ENCODE measurements around the gene DHX30. TPM values are rescaled to one million over a fixed set of nuclear protein-coding genes. Genes with fewer than 3 reads are reported as not detected.
A peak's percentile ranks its signal among the peaks of the same experiment; 100 is the strongest.

Gene DHX30
- total RNA-seq, 1 donor from 2014 or later: 62.0 TPM

DNA sequence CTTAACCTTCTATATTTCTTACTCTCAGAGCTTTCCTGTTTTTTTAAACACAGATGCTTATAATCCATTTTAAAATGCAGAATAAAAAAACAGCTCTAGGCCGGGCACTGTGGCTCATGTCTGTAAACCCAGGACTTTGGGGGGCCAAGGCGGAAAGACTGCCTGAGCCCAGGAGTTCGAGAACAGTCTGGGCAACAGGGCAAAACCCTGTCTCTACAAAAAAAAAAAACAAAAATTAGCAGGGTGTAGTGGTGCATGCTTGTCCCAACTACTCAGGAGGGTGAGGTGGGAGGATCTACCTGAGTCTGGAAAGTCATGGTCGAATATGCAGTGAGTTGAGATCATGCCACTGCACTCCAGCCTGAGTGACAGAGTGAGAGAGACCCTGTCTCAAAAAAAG is 36.8 kb upstream of the DHX30 start:
- no peak overlapping the region for H3K27ac ChIP-seq
- H3K4me1 ChIP-seq: no peaks in the 10 kb centered on the region
- no peaks in the 10 kb centered on the region for H3K27me3 ChIP-seq
- no peaks in the 10 kb centered on the region for H3K9me3 ChIP-seq
- H3K4me3 ChIP-seq: no peak overlapping the region
- intact Hi-C loops (cut with DNase I): no loop called here
- peaks cover 28% of the 10 kb centered on the region for H3K36me3 ChIP-seq
- no peak for DNase-seq
- TF ChIP-seq, protein P1, sequence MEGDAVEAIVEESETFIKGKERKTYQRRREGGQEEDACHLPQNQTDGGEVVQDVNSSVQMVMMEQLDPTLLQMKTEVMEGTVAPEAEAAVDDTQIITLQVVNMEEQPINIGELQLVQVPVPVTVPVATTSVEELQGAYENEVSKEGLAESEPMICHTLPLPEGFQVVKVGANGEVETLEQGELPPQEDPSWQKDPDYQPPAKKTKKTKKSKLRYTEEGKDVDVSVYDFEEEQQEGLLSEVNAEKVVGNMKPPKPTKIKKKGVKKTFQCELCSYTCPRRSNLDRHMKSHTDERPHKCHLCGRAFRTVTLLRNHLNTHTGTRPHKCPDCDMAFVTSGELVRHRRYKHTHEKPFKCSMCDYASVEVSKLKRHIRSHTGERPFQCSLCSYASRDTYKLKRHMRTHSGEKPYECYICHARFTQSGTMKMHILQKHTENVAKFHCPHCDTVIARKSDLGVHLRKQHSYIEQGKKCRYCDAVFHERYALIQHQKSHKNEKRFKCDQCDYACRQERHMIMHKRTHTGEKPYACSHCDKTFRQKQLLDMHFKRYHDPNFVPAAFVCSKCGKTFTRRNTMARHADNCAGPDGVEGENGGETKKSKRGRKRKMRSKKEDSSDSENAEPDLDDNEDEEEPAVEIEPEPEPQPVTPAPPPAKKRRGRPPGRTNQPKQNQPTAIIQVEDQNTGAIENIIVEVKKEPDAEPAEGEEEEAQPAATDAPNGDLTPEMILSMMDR (IDR thresholded peaks at IDR 0.05): no peak
- no peak for ATAC-seq

DNA sequence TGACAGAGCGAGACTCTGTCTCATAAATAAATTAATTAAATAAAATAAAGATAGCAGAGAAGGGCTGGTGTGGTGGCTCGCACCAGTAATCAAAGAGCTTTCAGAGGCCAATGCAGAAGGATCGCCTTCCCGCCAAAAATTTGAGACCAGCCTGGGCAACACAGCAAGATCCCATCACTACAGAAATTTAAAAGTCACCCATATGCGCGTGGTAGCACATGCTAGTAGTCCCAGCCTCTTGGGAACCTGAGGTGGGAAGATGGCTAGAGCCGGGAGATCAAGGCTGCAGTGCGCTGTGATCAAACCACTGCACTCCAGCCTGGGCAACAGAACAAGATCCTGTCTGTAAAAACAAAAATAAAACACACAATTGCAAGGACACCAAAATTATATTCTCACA is 30.9 kb upstream of the DHX30 start:
- no peak for ATAC-seq
- intact Hi-C loops (cut with DNase I): no loop called here
- Histone ChIP-seq H3K9me3 (no peaks in the 10 kb centered on the region), H3K27me3 (no peaks in the 10 kb centered on the region), H3K4me1 (no peaks in the 10 kb centered on the region), H3K27ac (no peak overlapping the region), H3K4me3 (no peak overlapping the region), H3K36me3 (peaks cover 32% of the 10 kb centered on the region)
- TF ChIP-seq, protein P1 (IDR thresholded peaks at IDR 0.05): no peak
- DNase-seq: no peak

DNA sequence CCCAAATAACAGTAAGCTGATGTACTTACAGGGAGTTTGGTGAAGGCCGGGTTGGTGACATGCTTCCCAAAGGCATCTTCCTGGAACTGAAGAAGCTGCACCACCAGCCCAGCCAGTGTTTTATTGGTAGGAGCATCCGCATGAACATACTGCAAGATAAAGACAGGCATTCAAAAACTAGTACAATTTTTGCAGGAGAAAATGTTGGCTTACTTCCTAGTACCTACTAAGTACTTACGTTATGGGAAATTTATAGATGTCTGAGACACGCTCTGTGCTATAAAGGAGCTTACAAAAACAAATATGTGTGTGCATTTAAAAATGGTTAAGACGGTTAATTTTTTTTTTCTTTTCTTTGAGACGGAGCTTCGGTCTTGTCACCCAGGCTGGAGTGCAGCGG is 30.1 kb upstream of the DHX30 start:
- Histone ChIP-seq H3K27ac (no peak overlapping the region), H3K36me3 (peaks cover 32% of the 10 kb centered on the region), H3K4me1 (no peaks in the 10 kb centered on the region), H3K9me3 (no peaks in the 10 kb centered on the region), H3K27me3 (no peaks in the 10 kb centered on the region), H3K4me3 (no peak overlapping the region)
- no peak for DNase-seq
- no peak for ATAC-seq
- intact Hi-C loops (cut with DNase I): no loop called here
- TF ChIP-seq, protein P1 (IDR thresholded peaks at IDR 0.05): no peak

DNA sequence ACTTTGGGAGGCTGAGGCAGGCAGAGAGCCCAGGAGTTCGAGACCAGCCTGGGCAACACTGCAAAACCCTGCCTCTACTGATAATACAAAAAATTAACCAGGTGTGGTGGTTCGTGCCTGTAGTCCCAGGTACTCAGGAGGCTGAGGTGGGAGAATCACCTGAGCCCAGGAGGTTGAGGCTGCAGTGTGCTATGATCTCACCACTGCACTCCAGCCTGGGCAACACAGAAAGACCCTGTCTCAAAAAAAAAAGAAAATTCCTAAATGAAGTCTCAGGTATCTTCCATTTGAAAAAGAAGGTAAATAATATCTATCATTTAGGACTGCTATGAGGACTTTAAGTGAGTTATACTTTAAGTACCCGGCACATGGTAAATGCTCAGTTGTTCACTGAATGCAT is 24.2 kb upstream of the DHX30 start:
- Histone ChIP-seq H3K36me3 (no peaks in the 10 kb centered on the region), H3K9me3 (no peaks in the 10 kb centered on the region), H3K4me1 (peaks cover 29% of the 10 kb centered on the region), H3K4me3 (no peak overlapping the region), H3K27ac (no peak overlapping the region), H3K27me3 (no peaks in the 10 kb centered on the region)
- intact Hi-C loops (cut with DNase I): no loop called here
- ATAC-seq (no peak), DNase-seq (no peak)
- TF ChIP-seq, protein P1 (IDR thresholded peaks at IDR 0.05): no peak

DNA sequence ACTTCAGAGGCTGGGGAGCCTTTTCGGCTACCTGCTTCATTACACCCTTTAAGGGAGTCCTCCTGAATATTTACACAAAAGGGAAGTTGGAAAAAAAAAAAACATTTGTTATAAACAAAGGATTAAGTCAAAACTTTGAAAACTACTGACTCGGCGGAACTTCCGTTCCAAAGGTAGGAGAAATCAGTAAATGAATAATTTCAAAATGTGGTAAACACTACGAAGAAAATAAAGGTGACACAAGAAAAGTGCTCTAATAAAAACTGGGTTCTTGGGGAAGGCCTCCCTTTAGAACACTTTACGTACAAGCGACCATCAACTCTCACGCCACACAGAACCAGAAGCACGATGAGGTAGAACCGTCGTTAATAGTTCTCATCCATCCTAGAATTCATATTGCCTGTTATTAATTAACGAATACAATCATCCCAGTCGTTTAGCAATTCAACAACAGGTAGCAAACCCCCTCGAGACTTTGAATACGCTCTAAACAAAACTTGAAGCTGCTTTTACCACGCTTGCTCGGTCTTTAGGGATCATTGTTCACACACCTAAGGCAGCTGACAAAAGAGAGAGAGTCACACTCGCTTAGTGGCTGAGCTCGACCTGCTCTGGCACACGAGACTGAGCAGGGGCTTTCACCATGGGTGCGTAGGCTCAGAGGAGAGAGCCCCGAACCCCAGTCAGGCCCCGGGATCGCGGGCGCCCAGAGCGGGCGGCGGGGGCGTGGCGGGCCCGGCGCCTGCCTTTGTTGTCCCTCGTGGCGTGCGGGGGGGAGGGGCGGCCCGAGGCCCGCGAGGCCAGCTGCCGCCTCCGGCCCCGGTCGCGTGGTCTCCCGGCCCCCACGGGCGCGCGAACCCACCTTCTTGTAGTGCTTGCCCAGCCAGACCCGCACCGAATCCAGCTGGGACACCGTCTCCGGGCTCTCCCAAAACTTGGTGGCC is 21.9 kb upstream of the DHX30 start:
- Histone ChIP-seq H3K27ac (peak overlapping the region; percentile 99), H3K9me3 (no peaks in the 10 kb centered on the region), H3K36me3 (no peaks in the 10 kb centered on the region), H3K4me3 (peak overlapping the region; percentile 82), H3K4me1 (peaks cover 29% of the 10 kb centered on the region), H3K27me3 (no peaks in the 10 kb centered on the region)
- TF ChIP-seq, protein P1 (IDR thresholded peaks at IDR 0.05): no peak
- intact Hi-C loops (cut with DNase I): no loop called here
- ATAC-seq (peak; percentile 67), DNase-seq (peak; percentile 86)
